Stimulated activated CD8-positive, alpha-beta memory T cell treated with anti-CD3 and anti-CD28 coated beads, Interleukin-4, amount 100 ng/mL, for 24 hours (primary cell): ENCODE data around the gene SLC6A12.
"Not testable (repeated sequence)": the region's sequence is repeated elsewhere in the genome, so short reads cannot be mapped to it uniquely, and the experiment has no call there.

Experiments used
- DNase-seq: peaks from one replicate; pipeline ENCODE4 v3.0.0-alpha.2; 2020; ENCODE audit warnings: low read depth

The SLC6A12 gene

DNA sequence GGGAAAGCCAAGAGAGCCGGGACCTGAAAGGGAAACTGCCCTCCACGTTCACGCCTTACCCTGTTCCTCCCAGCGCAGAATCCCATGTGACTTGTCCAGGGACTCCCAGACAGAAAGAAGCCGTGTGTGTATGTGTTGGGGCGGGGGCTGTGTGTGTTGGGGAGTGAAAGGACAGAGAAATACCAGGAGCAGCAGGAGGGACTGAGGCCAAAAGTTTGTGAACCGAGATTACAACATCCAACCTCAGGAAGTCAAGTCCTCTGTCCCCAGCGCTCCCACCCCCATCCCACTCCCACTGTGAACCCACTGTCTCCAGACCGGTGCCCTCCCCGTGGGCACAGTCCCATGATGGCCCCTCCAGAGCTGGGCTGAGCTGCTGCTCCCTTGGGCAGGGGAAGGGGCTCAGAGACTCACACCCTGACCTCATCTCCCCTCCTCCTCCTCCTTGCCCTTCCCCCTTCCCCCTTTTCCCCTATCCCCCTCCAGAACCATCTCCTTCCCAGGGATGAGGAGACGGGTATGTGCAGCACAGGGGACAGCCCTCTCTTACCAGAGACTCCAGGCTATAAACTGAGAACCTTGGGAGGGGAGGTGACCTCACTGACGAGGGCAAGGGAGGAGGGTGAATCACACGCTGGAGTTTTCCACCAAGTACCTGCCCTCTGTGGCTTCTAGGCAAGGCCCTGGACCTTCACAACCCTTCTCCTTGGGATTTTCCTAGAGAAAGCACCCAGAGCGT, at the start of gene SLC6A12:
TSS of gene SLC6A12 (minus strand) at position 155 of the 739 bp plus-strand sequence. CDS start 4,171 bp downstream, outside the sequence.
- DNase-seq = no peak

DNA sequence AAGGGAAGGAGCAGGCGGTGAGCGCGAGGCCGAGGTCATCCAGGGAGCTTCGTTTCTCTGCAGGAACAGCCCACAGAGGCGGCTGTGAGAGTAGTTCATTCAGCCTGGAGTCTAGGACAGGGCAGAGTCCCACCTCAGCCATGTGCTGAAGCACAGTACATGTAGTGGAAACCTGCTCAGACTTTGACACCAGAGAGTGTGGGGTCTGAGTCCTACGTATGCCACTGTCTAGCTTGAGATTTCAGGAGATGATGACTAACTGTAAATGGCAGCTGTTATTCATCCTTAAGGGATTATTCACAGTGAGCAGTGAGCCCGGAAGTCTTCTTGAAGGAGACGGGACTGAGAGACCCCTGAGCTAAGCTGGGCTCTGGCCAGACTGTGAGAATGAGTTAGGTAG, 49.6 kb upstream of the SLC6A12 start:
- no peak for DNase-seq

DNA sequence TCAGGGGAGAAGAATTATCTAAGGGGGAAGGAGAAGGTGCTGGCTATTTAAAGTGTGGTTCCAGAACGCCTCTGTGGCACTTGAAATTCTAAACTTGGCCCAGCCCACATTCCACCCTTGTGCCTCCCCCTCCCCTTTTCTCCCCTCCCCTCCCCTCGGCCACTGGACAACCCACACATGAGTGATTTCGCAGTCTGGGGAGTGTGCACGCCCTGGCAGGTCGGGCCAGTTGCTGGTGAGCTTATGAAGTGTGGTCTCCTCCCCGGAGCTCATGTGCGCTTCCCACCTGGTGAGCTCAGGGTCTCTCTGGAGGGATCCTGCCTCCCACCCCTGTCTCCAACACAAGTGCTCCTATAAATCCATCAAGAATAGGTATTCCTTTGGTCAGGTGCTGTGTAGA, 48.9 kb upstream of the SLC6A12 start, which contains the start of gene SLC6A13:
TSS of gene SLC6A13 (minus strand) at position 20 of the 400 bp plus-strand sequence. CDS start 2,784 bp downstream, outside the sequence.
- no peak for DNase-seq

DNA sequence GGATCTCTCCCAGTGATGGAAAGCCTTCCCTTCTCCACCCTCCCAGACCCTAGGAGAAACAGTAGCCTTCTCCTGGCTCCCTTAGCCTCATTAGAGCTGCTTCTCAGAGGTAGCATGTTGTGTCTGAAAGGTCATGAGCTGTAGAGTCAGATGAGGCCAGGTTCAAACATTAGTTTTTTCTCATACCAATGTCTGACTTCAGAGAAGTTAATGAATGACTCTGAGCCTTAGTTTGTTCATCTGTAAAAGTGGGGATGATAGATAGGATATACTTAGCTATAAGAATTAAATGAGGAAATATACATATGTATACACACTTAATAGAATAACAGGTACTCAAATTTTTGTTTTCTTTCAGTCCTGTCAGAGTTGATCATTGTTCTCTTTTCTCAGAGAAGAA, 48.2 kb upstream of the SLC6A12 start:
- DNase-seq = no peak

DNA sequence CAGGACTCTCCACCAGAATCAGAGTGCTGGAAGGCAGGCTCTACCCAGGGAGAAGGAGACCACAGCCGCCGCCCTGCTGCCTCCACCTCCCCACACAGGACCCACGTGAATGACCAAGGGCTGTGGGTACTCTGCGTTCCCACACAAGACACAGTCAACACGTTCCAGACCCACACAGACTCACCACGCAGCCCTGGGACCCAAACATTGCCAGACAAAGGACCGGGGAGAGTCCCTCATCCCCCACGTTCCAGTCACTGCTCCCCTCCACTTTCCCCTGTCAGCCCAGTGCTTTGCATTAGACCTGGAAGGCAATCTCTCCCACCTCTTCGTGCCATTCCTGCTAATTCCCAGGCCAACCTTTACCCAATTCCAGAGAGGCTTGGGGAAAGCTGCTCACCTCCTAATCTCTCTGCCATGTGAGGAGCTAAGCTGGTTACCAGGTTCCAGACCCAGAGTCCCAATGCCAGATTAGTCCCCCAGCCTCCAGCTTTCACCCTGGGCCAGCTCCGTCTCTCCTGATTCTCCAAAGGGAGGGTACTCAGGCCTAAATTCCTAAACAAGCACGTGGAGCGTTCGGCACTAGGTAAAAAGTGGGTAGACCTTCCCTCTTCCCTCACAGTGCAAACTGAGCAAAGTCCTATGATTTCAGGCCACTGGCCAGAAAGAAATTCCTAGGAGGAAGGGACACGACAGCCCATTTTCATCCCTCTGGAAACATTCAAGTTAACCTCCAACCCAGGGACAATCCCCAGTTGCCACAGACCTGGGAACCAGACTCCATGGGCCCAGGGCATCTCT, 43.8 kb upstream of the SLC6A12 start:
- DNase-seq = no peak

DNA sequence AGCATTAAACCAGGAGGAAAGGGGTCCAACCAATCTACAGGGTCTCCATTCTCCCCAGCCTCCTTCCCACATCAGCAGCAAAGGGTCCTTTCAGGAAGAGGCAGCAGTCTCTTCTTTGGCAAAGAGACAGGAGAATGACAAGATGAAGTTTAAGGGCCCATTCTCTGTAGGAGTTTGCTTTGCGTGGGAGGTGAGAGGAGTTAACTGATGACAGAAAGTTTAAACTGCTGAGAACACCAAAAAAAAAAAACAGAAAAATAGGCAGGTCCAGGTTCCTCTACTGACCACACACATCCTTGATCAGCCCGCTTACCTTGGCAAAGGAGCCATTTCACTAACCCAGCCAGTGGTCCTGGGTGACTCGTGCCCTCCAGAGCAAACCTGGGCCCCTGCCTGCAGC, 43.0 kb upstream of the SLC6A12 start:
- DNase-seq = no peak

DNA sequence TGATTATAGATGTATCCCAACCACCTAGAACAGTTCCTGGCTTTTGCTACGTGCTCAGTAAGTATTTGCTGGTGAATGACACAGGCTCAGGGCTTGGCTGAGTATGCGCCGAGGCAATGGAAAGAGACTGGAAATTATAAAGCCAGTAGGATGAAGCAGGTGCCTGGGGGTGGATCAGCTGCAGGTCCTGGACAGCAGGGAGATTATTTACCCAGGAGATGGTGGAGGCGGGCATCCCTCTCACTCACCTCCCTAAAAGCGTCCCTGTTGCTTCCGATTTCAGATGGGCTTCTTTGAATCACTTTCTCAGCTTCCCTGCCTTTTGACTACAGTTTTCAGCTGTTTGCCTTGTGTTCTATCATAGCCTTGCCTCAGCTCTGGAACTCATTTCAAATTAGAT, 42.3 kb upstream of the SLC6A12 start:
- no peak for DNase-seq

DNA sequence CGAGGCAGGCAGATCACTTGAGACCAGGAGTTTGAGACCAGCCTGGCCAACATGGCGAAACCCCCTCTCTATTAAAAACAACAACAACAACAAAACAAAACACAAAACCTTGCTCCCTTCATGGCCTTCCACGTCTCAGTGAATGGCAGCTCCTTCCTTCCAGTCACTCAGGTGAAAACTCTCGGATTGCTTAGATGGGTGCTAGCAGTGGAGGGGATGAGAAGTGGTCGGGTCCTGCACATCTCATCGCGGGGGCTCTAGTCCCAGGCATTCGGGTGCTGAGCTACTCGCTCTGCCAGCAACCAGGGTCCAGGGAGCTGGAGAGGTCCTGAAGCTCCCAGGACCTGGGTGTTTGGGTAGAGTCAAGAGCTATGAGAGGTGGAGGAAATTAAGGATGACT, 41.0 kb upstream of the SLC6A12 start:
- DNase-seq = no peak

DNA sequence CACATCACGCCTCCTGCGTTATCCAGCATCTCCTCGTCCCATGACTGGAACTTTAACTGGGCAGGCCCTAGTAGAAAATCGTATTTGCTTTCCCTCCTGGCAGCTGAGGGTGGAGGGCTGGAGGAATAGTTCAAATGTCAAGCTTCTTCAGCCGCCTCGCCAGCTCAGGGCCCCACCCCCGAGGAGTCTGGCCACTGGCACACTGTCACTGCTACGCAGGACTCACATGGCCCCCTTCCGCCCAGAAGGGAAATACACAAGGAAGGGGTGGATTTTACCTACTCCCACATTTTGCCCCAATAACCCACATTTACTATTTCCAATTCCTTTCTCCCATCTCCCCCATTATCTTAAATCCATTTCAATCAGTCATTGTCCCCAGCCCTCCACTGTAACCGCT, 40.1 kb upstream of the SLC6A12 start:
- DNase-seq = no peak

DNA sequence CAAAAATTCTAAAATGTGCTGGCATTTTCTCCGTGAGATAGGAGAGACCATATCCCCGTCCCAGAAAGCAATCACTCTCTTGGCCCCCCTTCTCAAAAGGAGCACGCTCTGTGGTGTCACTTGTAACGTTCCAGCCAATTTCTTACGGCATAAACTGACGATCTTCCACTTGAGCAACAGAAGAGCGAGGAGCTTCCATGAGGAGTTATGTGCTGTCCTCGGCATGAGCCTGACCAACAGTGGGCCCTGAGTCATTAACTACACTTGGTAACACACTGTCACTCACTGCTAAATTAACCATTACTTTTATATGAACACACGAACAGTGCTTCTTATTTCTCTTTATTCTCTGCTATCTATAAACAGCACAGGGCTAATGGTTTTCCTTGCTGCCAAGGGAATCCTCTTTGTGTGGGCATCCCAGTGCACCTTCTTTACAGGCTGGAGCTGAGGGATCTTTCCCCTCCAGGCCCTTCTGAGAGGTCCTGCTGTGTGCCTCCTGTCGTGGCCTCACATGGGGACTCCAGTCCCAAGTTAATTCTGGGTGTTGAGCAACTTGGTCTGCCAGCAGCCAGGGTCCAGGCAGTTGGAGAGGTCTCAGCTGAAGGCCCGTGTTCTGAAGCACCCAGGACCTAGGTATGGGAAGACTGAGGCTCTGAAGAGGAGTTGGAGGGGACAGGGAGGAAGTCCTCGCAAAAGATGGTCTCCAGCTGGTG, 39.3 kb upstream of the SLC6A12 start:
- DNase-seq = no peak

DNA sequence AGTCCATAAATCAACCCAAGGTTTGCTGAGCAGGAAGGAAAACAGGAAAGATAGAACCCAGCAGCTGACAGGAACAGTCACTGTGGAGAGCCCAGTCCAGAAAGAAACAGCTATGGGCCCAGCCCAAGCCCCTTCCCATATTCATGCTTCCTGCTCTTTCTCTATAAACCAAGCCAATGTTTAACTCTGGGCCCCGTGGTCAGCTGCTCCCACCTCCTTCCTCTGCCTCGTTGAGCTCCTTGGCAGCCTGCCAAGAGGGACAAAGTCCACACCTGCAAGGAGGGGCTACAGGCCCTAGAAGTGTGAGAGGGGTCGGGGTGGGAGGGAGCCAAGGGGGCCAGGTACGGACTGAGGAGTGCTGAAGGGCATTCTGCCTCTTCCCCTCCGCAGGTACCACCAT, 38.7 kb upstream of the SLC6A12 start:
- DNase-seq = no peak

DNA sequence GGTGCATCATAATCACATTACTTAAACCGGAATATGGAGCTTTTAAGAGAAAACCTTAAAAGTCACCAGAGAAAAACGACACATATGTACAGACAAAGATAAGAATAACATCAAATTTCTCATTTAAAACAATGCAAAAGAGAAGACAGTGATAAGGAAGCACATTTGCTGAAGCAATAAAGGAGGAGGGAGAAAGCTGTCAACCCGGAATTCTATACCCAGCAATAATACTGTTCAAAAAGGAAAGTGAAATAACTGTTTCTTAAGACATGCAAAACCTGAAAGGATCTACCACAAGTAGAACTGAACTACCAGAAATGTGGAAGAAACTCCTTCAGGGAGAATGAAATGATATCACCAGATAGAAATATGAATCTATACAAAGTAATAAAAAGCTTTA, 33.3 kb upstream of the SLC6A12 start:
- DNase-seq = no peak

DNA sequence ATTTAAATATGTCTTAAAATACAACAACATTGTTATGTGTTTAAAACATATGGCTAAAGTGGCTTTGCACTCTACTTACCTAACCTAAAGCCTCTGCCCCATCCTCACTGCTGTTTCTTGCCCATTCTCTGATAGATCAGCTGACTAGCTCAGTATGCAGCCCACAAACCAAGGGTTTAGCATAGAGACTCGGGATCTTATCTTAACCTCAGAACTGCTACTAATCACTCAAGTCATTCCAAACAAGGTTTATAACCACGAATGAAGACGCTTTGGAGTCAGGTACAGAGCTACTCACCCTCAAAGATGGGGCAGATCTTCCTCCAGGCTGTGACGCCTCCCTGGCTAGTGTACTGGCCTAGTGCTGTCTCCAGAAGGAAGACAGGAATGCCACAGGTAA, 29.4 kb upstream of the SLC6A12 start:
- DNase-seq = no peak

DNA sequence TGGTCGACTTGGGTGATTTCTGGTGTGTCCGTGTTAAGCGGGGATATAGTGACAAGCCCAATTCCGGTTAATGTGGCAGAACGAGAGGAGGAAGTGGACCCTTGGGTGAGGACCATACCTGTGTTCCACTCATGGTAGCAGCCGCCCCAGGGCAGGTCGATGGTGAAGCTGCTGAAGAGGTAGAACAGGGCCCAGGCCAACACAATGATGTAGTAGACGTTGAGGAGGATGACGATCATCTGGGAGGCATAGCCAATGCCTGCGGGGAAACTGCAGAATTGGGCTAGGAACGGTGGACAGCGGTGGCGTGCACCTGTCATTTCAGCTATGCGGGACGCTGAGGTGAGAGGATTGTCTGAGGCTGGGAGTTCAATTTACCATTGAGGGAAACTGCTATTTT, 28.5 kb upstream of the SLC6A12 start:
- DNase-seq = no peak

DNA sequence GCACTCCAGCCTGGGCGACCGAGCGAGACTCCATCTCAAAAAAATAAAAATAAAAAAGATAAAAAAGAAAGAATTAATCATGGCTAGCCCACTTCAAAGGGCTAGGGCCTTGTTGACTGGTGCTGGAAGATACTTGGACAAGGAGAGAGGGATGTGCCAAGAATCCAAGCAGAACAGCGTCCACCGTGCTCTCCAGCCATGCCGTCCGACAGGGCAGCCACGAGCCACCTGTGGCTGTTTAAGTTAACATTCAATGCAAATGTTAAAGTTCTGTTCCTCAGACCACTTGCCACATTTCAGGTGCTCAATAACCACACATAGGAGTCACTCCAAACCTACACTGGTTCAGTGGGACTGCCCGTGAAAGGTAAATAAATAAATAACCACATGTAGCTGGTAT, 27.3 kb upstream of the SLC6A12 start:
- no peak for DNase-seq

DNA sequence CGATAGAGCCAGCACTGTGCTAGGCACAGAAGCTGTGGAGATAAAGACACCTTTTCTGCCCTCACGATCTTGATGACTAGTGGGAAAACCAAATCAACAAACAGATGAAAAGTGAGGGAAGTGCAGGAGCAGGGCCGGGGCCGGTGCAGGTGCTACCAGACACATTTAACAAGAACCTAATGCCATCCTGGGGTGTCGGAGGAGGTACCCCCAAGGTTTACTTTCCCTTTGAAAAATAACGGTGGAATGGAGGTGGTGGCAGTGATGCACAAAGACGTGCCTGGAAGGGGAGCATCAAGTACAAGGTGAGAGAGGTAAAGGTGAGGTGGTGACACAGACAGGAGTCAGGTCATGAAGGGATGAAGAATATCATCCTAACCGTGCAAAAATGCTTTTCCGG, 26.6 kb upstream of the SLC6A12 start:
- DNase-seq = no peak

DNA sequence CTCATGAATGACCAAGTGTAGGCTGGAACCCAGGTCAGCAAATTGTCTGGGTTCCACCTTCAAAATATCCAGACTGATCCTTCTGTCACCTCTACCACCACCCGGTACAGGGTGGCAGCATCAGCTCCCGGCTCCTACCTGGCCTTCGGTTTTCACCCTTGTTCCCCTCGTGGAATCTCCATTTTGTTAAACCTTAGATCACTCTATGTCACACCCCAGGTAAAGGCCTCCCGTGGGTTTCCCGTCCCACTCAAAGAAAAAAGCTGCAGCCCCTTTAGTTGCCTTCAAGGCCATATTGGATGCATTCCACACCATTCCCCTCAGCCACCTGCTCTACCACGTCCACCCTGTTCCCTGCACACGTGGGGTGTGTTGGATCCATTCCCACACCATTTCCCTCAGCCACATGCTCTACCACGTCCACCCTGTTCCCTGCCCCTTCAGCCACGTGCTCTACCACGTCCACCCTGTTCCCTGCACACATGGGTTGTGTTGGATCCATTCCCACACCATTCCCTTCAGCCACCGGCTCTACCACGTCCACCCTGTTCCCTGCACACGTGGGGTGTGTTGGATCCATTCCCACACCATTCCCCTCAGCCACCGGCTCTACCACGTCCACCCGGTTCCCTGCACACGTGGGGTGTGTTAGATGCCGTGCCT, 24.9 kb upstream of the SLC6A12 start:
- DNase-seq = no peak

DNA sequence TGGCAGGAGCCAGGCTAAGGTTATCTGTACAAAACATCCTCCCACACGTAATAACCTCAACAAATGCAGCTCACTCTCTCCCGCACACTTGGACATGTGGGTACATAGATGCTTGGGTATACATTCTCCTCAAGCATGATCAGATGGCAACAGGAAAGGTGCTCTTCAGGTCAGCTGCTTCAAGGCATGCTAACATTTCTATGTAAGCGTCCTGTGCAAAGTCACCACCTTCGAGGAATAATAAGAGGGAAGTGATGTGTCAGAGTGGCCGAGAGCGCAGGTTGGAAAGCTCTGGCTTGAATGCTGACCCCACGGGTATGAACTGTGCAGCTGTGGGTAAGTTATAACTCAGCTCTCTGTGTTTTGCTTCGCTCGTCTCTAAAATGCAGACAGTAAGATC, 24.2 kb upstream of the SLC6A12 start:
- DNase-seq = no peak

DNA sequence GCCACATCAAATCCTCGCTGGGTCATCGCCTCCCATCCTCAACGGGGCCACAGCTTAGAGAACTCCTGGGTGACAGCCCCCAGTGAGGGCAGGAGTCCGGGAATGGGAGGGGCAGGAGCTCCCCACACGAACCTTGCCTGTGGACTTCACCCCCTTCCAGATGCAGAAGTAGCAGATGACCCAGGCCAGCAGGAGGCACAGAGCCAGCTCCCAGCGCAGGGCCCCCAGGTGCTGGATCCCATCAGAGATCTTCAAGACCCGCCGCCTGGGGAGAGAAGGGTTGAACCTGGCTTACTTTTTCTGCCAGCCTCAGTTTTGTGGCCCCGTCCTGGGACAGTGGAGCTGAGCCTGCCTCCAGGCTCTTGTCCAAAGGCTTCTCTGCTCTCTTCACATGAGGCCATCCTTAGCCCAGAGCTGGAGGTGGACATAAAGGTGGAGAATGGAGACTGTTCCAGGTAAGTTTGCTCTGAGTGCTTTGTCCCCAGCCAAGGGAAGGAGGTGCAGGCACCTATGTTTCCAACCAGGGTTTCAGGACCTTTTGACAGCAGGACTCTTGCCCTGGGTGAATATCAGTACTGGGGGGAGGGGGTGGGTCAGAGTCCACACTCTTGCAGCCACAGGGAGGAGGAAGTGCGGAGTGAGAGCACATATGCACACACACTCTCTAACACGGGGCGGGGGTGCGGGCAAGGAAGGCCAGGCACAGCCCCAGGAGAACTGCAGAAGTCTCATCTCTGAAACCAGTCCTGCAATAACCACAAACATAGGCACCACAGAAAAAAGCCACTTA, 23.3 kb upstream of the SLC6A12 start:
- DNase-seq = no peak

DNA sequence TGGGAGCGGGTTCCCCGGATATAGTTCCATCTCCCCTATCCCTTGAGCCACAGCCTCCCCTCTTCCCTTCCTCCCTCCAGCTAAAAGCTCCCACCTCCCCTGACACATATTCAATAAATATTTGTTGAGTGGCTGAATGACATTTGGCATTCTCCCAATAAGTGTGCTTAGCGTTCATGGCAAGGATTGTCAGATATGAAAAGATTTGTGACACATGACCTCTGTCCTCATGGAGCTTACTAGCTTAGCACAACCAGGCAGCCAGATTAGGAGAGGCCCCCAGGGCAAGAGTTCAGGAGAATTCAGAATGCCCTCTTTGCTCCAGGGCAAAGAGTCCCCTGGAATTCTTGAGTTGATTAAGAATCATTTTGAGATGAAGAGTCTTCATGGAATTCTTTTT, 22.5 kb upstream of the SLC6A12 start:
- no peak for DNase-seq

DNA sequence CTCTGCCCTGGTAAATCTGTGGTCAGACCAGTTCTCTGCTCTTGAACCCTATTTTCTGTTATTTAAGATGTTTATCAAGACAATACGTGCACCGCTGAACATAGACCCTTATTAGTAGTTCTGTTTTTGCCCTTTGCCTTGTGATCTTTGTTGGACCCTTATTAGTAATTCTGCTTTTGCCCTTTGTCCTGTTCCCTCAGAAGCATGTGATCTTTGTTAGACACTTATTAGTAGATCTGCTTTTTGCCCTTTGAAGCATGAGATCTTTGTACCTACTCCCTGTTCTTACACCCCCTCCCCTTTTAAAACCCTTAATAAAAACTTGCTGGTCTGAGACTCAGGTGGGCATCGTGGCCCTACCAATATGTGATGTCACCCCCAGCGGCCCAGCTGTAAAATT, 22.0 kb upstream of the SLC6A12 start:
- not testable (repeated sequence) for DNase-seq
